Measurements from ENCODE around the gene NIT2. TPM values are rescaled to one million over a fixed set of nuclear protein-coding genes. Genes with fewer than 3 reads are reported as not detected.

NIT2 gene
- total and polyA plus RNA-seq, 10 of the 15 experiments (the other 5 are each of a cell fraction or from before 2014, with no cell fraction given): 49.3 to 215 (median 76.4) TPM

GRCh38 chr3:100352296-100353231 lies 18.0 kb downstream of the NIT2 start:
- no peak overlapping the region for H3K9ac ChIP-seq (ENCODE audit: control insufficient read depth, insufficient read depth, low read length)
- H3K4me1 ChIP-seq (ENCODE audit: control insufficient read depth, insufficient read depth, low read length): no peaks in the 10 kb centered on the region
- no peak overlapping the region for H3K4me3 ChIP-seq
- ATAC-seq: no peak
- FAIRE-seq: no peak
- BruUV-seq (replicated peaks): no TSS peak
- ChIA-PET POLR2A (no interaction called here), CTCF (no interaction called here), RAD21 (ENCODE audit: unreplicated experiment) (no interaction called here), SMC1A (ENCODE audit: uncharacterized antibody, unreplicated experiment) (no interaction called here)
- H3K36me3 ChIP-seq (ENCODE audit: control insufficient read depth in 2 of 2, insufficient read depth in 2 of 2, low read length in 1 of 2): peaks cover 10 to 32% of the 10 kb centered on the region in 2 experiments
- no peaks in the 10 kb centered on the region for H4K20me1 ChIP-seq (ENCODE audit: control insufficient read depth, insufficient read depth)
- H3K9me3 ChIP-seq (replicated peaks; ENCODE audit: control insufficient read depth, insufficient read depth, low read length): peaks cover 5% of the 10 kb centered on the region; the same call in 2 of the 3 replicates
- DNase-seq (ENCODE audit: low read depth, low spot score): no peak
- H3K79me2 ChIP-seq (ENCODE audit: control insufficient read depth, insufficient read depth, low read length): no peaks in the 10 kb centered on the region
- TF ChIP-seq BCLAF1 (IDR thresholded peaks at IDR 0.05) (no peak), PML (IDR thresholded peaks at IDR 0.05; ENCODE audit: low read length) (no peak), ZNF217 (IDR thresholded peaks at IDR 0.05) (no peak), POLR2AphosphoS5 (IDR thresholded peaks at IDR 0.05; ENCODE audit: low read length) (no peak), CEBPB (IDR thresholded peaks at IDR 0.05; ENCODE audit: borderline replicate concordance in 1 of 2, low read depth in 2 of 2, low read length in 2 of 2) (no peak), LARP7 (IDR thresholded peaks at IDR 0.05) (no peak), TCF7 (IDR thresholded peaks at IDR 0.05; ENCODE audit: borderline replicate concordance) (no peak), RCOR1 (conservative IDR thresholded peaks at IDR 0.05; ENCODE audit: low read depth, low read length) (no peak), ATF2 (IDR thresholded peaks at IDR 0.05; ENCODE audit: low read length) (no peak), ZNF592 (IDR thresholded peaks at IDR 0.05) (no peak), CREM (IDR thresholded peaks at IDR 0.05; ENCODE audit: low read depth) (no peak), SREBF2 (IDR thresholded peaks at IDR 0.05; ENCODE audit: low read length) (no peak)
- H2AFZ ChIP-seq (ENCODE audit: control insufficient read depth, low read depth, low read length): no peak overlapping the region
- intact Hi-C loops (cut with micrococcal nuclease; ENCODE audit: unreplicated experiment) (no loop called here), in situ Hi-C loops (cut with MboI) (no loop called here)
- H3K27me3 ChIP-seq (replicated peaks in 1 of 2; ENCODE audit: control insufficient read depth in 2 of 2, insufficient read depth in 2 of 2, low read length in 1 of 2): no peaks in the 10 kb centered on the region
- no peak overlapping the region for H3K4me2 ChIP-seq (ENCODE audit: control insufficient read depth, insufficient read depth)
- no peak overlapping the region for H3K27ac ChIP-seq (ENCODE audit: control insufficient read depth, insufficient read depth)
- 94% methylated on average over 10 of the region's 10 CpGs for WGBS (ENCODE audit: insufficient coverage, insufficient replicate concordance, low lambda C conversion rate, missing lambda C conversion rate)
